Right ventricle myocardium inferior (tissue), 1 donor: ENCODE results near the gene CLRN3. TPM values are rescaled to one million over a fixed set of nuclear protein-coding genes. Genes with fewer than 3 reads are reported as not detected.

Experiments used
- ATAC-seq: fragments of 200-7000 bp; cut with Tn5 transposase; one replicate; pipeline ENCODE4 v1.9.1; 2020; ENCODE audit warnings: mild to moderate bottlenecking, moderate library complexity
- DNase-seq: peaks from one replicate; pipeline ENCODE4 v3.0.0; 2021; ENCODE audit errors: missing footprints
- intact Hi-C: fragments of 100-400 bp; cut with DNase I; formaldehyde crosslinking; loops from one replicate; pipeline ENCODE4 v1.11.0; 2022
- total RNA-seq: library from RNA; stranded (reverse); fragmentation: NEBNext Ultra II Directional; extraction: Animal tissue kit (Norgen Biotek cat#: 25700); gene quantifications from one replicate; pipeline ENCODE4 v1.2.1, GENCODE V29; 2021
- donor health status: DM: no; HTN: yes; CAD: no; lungs with severe emphysema.

The CLRN3 gene
- total RNA-seq, 1 donor from 2014 or later: not detected

DNA sequence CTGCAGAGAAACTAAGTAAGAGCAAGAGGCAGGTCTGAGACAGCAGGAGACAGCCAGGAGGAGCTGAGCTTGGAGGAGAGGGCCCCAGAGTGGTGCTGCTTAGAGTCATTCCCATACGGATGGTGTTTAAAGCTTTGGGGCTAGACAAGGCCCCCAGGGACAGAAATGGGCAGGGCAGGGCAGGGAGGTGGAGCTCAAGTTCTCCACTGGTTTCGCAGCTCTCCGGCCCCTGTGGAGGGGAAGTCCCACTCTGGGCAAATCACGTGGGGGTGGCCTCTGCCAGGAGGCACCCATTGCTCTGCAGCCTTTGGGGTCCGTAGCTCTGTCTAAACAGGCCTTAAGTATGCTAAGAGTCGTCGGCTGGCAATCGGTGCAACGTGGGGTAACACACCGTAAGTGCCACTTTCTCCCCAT is 13.1 kb upstream of the CLRN3 start:
- no peak for ATAC-seq
- peak; percentile 66 for DNase-seq
- intact Hi-C loops: no loop called here

DNA sequence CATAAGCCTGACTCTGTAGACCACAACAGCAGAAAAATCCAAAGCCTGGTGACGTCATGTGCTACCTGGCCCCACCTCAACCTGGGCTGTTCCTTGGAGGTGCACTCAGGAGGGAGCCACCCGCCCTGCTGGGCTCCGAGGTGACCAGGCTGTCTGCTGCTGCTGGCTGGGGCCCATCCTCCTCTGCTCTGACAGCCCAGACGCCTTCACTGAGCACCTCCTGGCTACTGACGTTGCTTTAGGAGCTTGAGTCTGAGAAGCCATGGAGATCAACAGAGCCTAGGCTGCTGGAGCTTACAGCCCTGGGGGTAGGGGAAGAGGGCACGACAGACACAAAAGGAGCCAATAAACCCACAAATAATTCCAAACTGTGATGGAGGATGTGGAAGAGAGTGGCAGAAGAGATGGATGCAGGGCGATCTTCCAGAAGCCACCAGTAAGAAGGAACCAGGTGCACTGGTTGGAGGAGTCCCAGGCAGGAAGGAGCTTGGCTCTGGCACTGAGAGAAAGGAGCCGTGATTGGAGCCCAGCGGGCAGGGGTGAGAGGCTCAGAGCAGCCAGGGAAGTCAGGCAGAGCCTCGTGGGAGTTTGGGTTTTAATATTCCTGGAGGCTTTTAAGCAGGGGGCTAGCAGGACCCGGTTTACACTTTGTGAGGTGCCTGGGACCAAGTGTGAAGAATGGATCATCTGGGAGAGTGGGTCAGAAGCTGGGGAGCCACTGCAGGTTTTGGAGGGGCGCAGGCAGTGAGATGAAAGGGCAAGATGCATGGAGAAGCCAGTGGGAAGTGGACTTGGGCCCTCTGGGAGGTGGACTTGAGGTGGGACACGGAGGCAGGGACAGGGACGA is 12.5 kb upstream of the CLRN3 start:
- intact Hi-C loops: no loop called here
- DNase-seq (peak; percentile 53), ATAC-seq (no peak)

GRCh38 chr10:127904311-127905000 is 11.7 kb upstream of the CLRN3 start:
- intact Hi-C loops: no loop called here
- no peak for ATAC-seq

DNA sequence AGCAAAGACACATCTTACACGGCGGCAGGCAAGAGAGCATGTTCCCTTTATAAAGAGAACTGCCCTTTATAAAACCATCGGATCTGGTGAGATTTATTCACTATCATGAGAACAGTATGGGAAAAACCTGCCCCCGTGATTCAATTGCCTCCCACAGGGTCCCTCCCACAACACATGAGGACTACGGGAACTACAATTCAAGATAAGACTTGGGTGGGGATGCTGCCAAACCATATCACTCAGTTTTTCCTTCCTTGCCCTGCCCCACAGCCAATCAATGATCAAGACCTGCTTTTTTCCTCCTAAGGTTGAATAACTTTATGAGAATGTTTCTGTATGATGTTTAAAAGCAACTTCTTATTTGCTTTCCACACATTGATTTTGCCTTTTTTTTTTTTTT is 11.0 kb upstream of the CLRN3 start:
- DNase-seq (no peak), ATAC-seq (no peak)
- intact Hi-C loops: no loop called here

More at GRCh38 chr10:127904311-127905000, 11.7 kb upstream of the CLRN3 start:
- DNase-seq: no peak

GRCh38 chr10:127899766-127900387 is 7.1 kb upstream of the CLRN3 start:
- ATAC-seq (no peak), DNase-seq (no peak)
- intact Hi-C loops: no loop called here

DNA sequence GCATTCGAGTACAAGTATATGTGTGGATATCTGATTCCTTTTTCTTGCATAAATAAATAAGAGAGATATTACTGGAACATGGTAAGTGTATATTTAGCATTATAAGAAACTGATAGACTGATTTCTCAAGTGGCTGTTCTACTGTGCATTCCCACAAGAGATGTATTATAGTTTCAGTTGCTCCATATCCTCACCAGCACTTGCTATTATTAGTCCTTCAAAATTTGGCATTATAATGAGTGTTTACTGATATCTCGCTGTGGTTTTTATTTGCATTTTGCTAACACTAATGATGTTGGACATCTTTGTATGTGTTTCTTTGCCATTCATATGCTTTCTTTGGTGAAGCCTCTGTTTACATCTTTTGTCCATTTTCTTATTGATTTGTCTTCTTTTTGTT is 4.4 kb upstream of the CLRN3 start:
- DNase-seq: no peak
- intact Hi-C loops: no loop called here
- ATAC-seq: no peak

- intact Hi-C loops: no loop called here
- ATAC-seq: no peak
Measured at GRCh38 chr10:127896590-127896989, 3.8 kb upstream of the CLRN3 start.

GRCh38 chr10:127894146-127894545 is 1.4 kb upstream of the CLRN3 start:
- intact Hi-C loops: no loop called here
- no peak for ATAC-seq
- no peak for DNase-seq

More at GRCh38 chr10:127896590-127896989, 3.8 kb upstream of the CLRN3 start:
- no peak for DNase-seq

DNA sequence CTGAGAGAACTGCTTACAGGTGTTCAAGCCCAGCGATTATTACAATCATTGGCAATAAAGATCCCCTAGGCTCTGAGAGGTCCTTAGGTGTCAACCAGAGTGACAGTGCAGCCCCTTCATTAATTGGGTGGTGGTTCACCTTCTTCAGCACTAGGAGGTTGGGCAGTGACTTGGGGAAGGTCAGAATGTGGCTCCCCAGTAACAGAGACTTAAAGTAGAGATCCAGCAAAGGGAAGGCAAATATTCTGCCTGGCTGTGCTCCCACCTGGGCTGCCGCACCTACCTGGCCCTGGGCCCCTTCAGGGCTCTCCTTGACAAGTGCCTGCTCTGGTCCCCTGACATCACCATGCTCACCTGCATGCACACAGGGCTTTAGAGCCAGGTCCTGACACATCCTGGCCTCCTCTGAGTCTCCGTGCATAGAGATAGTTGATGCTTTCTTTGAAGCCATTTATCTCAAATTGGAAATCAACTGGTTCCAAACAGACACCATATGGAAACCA is 1.9 kb downstream of the CLRN3 start:
- no peak for ATAC-seq
- intact Hi-C loops: no loop called here

GRCh38 chr10:127890216-127890615 is 2.5 kb downstream of the CLRN3 start:
- ATAC-seq: no peak
- intact Hi-C loops: no loop called here

More for the DNA sequence above, 1.9 kb downstream of the CLRN3 start:
- DNase-seq: no peak

GRCh38 chr10:127889605-127890195 is 3.0 kb downstream of the CLRN3 start:
- ATAC-seq (peak; percentile 26), DNase-seq (no peak)
- intact Hi-C loops: no loop called here

More at GRCh38 chr10:127890216-127890615, 2.5 kb downstream of the CLRN3 start:
- no peak for DNase-seq

DNA sequence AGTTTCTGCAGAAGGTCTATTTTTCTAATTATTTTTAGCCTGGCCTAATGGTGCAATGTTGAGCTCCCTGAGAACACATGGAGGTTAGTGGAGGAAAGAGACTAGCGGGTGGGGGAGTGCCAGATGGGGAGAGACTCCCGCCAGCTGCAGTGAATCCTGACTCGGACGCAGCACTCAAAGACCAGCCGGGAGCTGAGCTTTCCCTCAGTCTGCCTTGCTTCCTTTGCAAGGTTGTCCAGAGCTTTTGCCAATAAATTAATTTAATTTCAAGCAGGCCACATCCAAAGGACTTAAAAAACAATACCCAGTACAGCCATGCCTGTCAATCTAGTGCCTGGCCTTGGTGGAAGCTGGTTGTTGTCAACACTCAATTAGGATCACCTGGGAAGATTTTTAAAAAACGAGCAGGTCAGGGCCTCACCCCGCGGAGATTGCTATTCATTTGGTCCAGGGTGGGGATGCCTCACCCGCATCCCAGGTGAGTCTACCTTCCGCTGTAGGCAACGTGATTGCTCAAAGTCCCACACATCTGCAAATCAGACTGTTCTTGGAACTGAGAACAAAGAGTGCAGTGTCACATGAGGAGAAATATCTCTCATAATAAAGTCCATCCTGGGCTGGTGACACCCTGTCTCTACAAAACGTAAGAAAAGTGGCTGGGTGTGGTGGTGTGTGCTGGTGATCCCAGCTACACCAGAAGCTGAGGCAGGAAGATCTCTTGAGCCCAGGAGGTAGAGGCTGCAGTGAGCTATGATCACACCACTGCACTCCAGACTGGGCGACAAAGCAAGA is 4.0 kb downstream of the CLRN3 start:
- ATAC-seq: no peak
- intact Hi-C loops: no loop called here

DNA sequence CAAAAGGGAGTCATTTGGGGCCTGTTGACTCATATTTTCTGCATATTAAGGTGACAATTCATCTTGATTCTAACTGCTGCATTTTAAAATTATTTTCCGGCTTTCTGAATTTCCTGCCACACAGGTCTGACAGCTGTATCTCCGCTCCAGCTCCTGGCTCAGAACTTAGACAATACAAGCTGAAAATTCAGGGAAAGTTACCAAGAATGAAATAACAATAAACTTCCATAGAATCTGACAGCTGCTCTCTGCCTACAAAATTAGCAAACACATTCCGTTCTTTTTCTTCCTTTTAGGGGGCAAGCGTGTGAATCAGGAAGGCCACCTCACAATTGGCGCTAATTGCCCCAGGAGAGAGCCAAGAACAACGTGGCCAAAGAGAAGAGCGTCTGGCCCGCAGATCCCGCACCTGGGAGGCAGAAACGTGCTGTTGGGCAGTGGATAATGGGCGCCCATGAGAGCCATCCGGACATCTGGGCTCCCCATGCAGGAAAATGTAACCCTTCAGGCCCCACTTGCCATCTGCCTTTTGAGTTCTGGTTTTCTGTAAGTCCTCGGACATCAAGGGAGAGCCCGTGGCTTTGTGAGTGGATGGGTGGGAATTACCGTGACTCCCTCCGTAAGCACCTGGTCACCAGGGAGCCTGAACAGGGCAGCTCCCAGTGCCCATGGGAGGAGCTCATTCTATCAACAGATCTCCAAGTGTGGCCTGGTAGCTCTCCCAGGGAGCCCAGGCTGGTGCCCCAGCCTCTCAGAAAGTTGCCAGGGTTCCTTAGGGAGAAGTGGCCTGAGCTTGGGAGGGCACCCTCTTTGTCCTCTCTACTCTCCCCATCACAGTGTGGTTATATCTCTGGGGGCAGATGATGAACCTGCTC is 5.0 kb downstream of the CLRN3 start:
- intact Hi-C loops: no loop called here
- ATAC-seq (no peak), DNase-seq (no peak)

More for the DNA sequence above, 4.0 kb downstream of the CLRN3 start:
- no peak for DNase-seq

GRCh38 chr10:127886371-127887051 is 6.2 kb downstream of the CLRN3 start:
- intact Hi-C loops: no loop called here
- DNase-seq (no peak), ATAC-seq (no peak)

DNA sequence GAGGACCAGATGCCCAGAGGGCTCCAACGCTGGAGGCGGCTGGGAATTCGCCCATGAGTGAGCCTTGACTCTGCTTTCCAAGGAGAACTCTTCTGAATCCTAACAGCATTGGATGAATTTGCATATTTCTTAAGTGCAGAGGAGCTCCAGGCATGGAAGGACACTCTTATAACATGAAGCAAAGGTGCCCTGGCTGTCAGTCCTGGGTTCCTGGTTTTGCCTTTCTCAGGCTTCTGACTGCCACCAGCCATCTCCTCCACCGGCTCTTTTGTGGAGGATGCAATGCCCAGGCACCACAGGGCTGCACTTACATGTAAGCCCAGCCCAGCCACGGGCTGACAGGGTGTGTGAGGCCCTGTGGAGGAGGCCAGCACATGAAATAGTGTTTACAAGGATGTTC is 8.2 kb downstream of the CLRN3 start:
- no peak for ATAC-seq
- no peak for DNase-seq
- intact Hi-C loops: no loop called here

DNA sequence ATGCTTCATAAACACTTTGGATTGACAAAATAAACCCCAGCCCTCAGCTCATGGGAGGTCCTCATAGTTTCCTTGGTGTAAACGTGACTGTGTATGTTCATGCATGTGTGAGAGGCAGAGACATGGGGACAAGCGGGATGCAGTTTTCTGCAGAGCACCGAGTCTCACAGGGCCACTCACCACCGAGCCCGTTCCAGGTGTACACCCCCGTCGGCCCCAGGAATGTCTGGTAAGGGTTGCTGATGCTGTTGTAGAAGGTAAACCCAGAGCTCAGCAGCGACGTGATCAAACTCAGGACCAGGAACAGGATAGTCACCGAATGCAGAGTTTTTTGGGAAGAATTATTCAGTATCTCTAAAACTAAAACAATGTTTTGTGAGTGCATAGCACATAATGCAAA is 9.2 kb downstream of the CLRN3 start:
- intact Hi-C loops: no loop called here
- DNase-seq (no peak), ATAC-seq (no peak)
